HCT116 (cell line): ENCODE measurements around the gene FAM185A. TPM values are rescaled to one million over a fixed set of nuclear protein-coding genes. Genes with fewer than 3 reads are reported as not detected.

ENCODE experiments used
- ATAC-seq: fragments of 200-7000 bp; cut with Tn5 transposase; 2 replicates; pipeline ENCODE4 v1.9.1; 2020; ENCODE audit warnings: mild to moderate bottlenecking, moderate library complexity
- BruUV-seq: library from RNA; stranded (reverse); fragments of 400-500 nt; replicated peaks from 2 replicates; lab custom pipeline; 2021; lab: Mats Ljungman, UMichigan
- CTCF ChIA-PET: fragments of 300-600 bp; sonication (Branson Sonifier 250); formaldehyde crosslinking; loops from one replicate; lab custom pipeline; 2021; ENCODE audit warnings: antibody characterized with exemption; lab: Charles Lee
- POLR2A ChIA-PET: fragments of 300-600, 350-600 bp; sonication (Branson Sonifier 250); formaldehyde crosslinking; loops from one replicate; lab custom pipeline; 2021; ENCODE audit warnings: antibody characterized with exemption; lab: Charles Lee
- RAD21 ChIA-PET, 2 experiments: fragments of 300-600 bp; sonication (Branson Sonifier 250); formaldehyde crosslinking; loops; one replicate each; lab custom pipeline; 2023; ENCODE audit warnings: low total read pairs in 2 of 2; ENCODE audit not compliant: uncharacterized antibody in 2 of 2, unreplicated experiment in 2 of 2, low non-redundant PET in 1 of 2; lab: Charles Lee
- DNase-seq: peaks from one replicate; pipeline ENCODE4 v3.0.0-alpha.2; 2010; ENCODE audit warnings: low read depth, low spot score
- H2AFZ ChIP-seq: fragments of 200-600 bp; shearing (Covaris generic), sonication (generic); 2 replicates; pipeline ENCODE4 v1.6.1; 2017; ENCODE audit warnings: low read depth, mixed run types, mixed read lengths, antibody characterized with exemption, low read length; ENCODE audit not compliant: poor library complexity, severe bottlenecking
- H3K27ac ChIP-seq: 2 replicates; pipeline ENCODE4 v1.5.1; 2012; ENCODE audit warnings: low read depth, low read length
- H3K27me3 ChIP-seq: fragments of 200-600 bp; sonication (generic); 2 replicates; pipeline ENCODE4 v1.6.1; 2016; ENCODE audit warnings: mixed run types, low read length, mixed read lengths; ENCODE audit not compliant: insufficient read depth
- H3K36me3 ChIP-seq, 2 experiments: fragments of 200-500 bp in 1 of 2; fragments of 200-600 bp in 1 of 2; sonication (Bioruptor generic) in 1 of 2; sonication (generic) in 1 of 2; 2 replicates each; pipeline versions ENCODE4 v1.5.1 to v1.6.1; 2014 to 2016; ENCODE audit warnings: low read length in 2 of 2, inconsistent platforms in 1 of 2, mixed read lengths in 1 of 2, mixed run types in 1 of 2; ENCODE audit not compliant: insufficient read depth in 2 of 2, control insufficient read depth in 1 of 2
- H3K4me1 ChIP-seq, 2 experiments: fragments of 200-600 bp in 1 of 2; sonication (generic) in 1 of 2; 2 replicates each; pipeline versions ENCODE4 v1.5.1 to v1.6.1; 2012 to 2017; ENCODE audit warnings: low read length in 2 of 2, inconsistent platforms in 1 of 2, mild to moderate bottlenecking in 1 of 2, mixed read lengths in 1 of 2, mixed run types in 1 of 2, moderate library complexity in 1 of 2; ENCODE audit not compliant: insufficient read depth in 2 of 2, control insufficient read depth in 1 of 2
- H3K4me2 ChIP-seq: fragments of 200-600 bp; sonication (generic); 2 replicates; pipeline ENCODE4 v1.6.1; 2017; ENCODE audit warnings: mixed run types, low read length, mixed read lengths
- H3K4me3 ChIP-seq, 2 experiments: fragments of 200-600 bp in 1 of 2; sonication (generic) in 1 of 2; replicated peaks in 1 of 2; 2 replicates each; pipeline ENCODE4 v1.5.1; 2011 to 2016; ENCODE audit warnings: low read length in 2 of 2, control low read depth in 1 of 2, low read depth in 1 of 2, mild to moderate bottlenecking in 1 of 2, mixed read lengths in 1 of 2, mixed run types in 1 of 2
- H3K79me2 ChIP-seq: fragments of 200-600 bp; sonication (generic); 2 replicates; pipeline ENCODE4 v1.6.1; 2017; ENCODE audit warnings: mild to moderate bottlenecking, mixed run types, low read length, moderate library complexity, mixed read lengths; ENCODE audit not compliant: insufficient read depth
- H3K9ac ChIP-seq: fragments of 200-600 bp; sonication (generic); 2 replicates; pipeline ENCODE4 v1.6.1; 2016; ENCODE audit warnings: low read length, mixed read lengths
- H3K9me2 ChIP-seq: fragments of 200-600 bp; sonication (generic), shearing (Covaris generic); 2 replicates; pipeline ENCODE4 v1.6.1; 2017; ENCODE audit warnings: mixed run types, mild to moderate bottlenecking, moderate library complexity; ENCODE audit not compliant: insufficient read depth
- H3K9me3 ChIP-seq, 2 experiments: fragments of 200-500 bp in 1 of 2; fragments of 200-600 bp in 1 of 2; sonication (Bioruptor generic) in 1 of 2; sonication (generic) in 1 of 2; 2 replicates each; pipeline ENCODE4 v1.6.1; 2014 to 2017; ENCODE audit warnings: low read length in 2 of 2, mixed read lengths in 2 of 2, inconsistent platforms in 1 of 2, low read depth in 1 of 2, mild to moderate bottlenecking in 1 of 2, mixed run types in 1 of 2, moderate library complexity in 1 of 2; ENCODE audit not compliant: control insufficient read depth in 1 of 2, insufficient read depth in 1 of 2
- H4K20me1 ChIP-seq: fragments of 200-600 bp; sonication (generic), shearing (Covaris generic); 2 replicates; pipeline ENCODE4 v1.6.1; 2017; ENCODE audit warnings: mixed run types, mild to moderate bottlenecking, moderate library complexity; ENCODE audit not compliant: insufficient read depth
- CBX3 ChIP-seq: IDR thresholded peaks from 2 replicates; pipeline ENCODE4 v1.6.1; 2012; ENCODE audit warnings: low read depth
- CEBPB ChIP-seq: IDR thresholded peaks from 2 replicates; pipeline ENCODE4 v1.6.1; 2012; ENCODE audit warnings: low read depth
- EGR1 ChIP-seq: IDR thresholded peaks from 2 replicates; pipeline ENCODE4 v1.6.1; 2012; ENCODE audit warnings: low read depth
- FOSL1 ChIP-seq: IDR thresholded peaks from 2 replicates; pipeline ENCODE4 v1.6.1; 2012; ENCODE audit warnings: low read depth
- JUND ChIP-seq: IDR thresholded peaks from 2 replicates; pipeline ENCODE4 v1.6.1; 2012
- RAD21 ChIP-seq: IDR thresholded peaks from 2 replicates; pipeline ENCODE4 v1.6.1; 2012; ENCODE audit warnings: low read depth, mild to moderate bottlenecking
- SIN3A ChIP-seq: IDR thresholded peaks from 2 replicates; pipeline ENCODE4 v1.6.1; 2012; ENCODE audit warnings: low read depth
- SP1 ChIP-seq: IDR thresholded peaks from 2 replicates; pipeline ENCODE4 v1.6.1; 2012; ENCODE audit warnings: low read depth
- SRF ChIP-seq: IDR thresholded peaks from 2 replicates; pipeline ENCODE4 v1.6.1; 2012; ENCODE audit warnings: low read depth
- YY1 ChIP-seq: IDR thresholded peaks from 2 replicates; pipeline ENCODE4 v1.6.1; 2011; ENCODE audit warnings: low read length, low read depth, moderate library complexity, mild to moderate bottlenecking; ENCODE audit not compliant: insufficient replicate concordance; ENCODE audit errors: extremely low read depth
- intact Hi-C: fragments of 100-400 bp; cut with micrococcal nuclease; formaldehyde crosslinking; loops from 2 replicates; pipeline ENCODE4 v1.10.0; 2022
- total RNA-seq: library from RNA; stranded (reverse); gene quantifications from one replicate; pipeline ENCODE4 v1.2.1, GENCODE V29; 2021; ENCODE audit not compliant: unreplicated experiment
- TF ChIP-seq, protein P1 (sequence below): IDR thresholded peaks from 2 replicates; pipeline ENCODE4 v1.6.1; 2012; ENCODE audit warnings: low read depth
- TF ChIP-seq, protein P2 (sequence below): IDR thresholded peaks from 2 replicates; pipeline ENCODE4 v1.6.1; 2012
- TF ChIP-seq, protein P3 (sequence below): IDR thresholded peaks from 2 replicates; pipeline ENCODE4 v1.6.1; 2012

FAM185A gene
- total RNA-seq, 1 experiment from 2014 or later, result 8.0 TPM

DNA sequence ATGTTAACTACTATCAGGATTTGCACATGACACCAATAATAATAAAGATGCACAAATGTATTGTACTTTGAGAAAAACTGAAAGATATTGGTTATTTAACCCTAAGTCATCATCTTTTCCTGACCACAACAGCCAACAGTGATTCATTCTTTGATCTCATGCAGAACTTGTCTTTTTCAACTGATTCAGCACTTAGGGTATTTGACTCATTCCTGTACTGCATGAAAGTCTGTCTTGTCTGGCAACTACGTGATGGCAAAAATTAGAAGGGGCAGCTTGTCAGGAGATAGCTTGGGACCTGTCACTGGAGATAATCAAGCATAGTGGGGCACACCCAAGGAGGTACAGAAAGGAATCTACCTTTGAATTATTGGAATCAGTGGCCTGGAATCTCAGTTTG, 86.2 kb downstream of the FAM185A start:
- BruUV-seq, result no TSS peak
- ChIA-PET CTCF (no interaction called here), POLR2A (no interaction called here), RAD21 (no interaction called here)
- no peak overlapping the region for H3K9ac ChIP-seq
- H3K27me3 ChIP-seq, result no peaks in the 10 kb centered on the region
- H2AFZ ChIP-seq, result no peak overlapping the region
- no peaks in the 10 kb centered on the region for H3K79me2 ChIP-seq
- peak; percentile 81 for ATAC-seq
- H3K4me3 ChIP-seq, result no peak overlapping the region
- DNase-seq, result peak; percentile 60
- H3K36me3 ChIP-seq, result no peaks in the 10 kb centered on the region
- peak; percentile 69 for TF ChIP-seq SP1
- TF ChIP-seq FOSL1, result peak; percentile 88
- TF ChIP-seq SIN3A, result peak; percentile 72; the same call in 1 of the 2 replicates
- TF ChIP-seq SRF, result peak; percentile 32; the same call in 1 of the 2 replicates
- TF ChIP-seq RAD21, result no peak; the same call in 1 of the 2 replicates
- TF ChIP-seq, protein P1, sequence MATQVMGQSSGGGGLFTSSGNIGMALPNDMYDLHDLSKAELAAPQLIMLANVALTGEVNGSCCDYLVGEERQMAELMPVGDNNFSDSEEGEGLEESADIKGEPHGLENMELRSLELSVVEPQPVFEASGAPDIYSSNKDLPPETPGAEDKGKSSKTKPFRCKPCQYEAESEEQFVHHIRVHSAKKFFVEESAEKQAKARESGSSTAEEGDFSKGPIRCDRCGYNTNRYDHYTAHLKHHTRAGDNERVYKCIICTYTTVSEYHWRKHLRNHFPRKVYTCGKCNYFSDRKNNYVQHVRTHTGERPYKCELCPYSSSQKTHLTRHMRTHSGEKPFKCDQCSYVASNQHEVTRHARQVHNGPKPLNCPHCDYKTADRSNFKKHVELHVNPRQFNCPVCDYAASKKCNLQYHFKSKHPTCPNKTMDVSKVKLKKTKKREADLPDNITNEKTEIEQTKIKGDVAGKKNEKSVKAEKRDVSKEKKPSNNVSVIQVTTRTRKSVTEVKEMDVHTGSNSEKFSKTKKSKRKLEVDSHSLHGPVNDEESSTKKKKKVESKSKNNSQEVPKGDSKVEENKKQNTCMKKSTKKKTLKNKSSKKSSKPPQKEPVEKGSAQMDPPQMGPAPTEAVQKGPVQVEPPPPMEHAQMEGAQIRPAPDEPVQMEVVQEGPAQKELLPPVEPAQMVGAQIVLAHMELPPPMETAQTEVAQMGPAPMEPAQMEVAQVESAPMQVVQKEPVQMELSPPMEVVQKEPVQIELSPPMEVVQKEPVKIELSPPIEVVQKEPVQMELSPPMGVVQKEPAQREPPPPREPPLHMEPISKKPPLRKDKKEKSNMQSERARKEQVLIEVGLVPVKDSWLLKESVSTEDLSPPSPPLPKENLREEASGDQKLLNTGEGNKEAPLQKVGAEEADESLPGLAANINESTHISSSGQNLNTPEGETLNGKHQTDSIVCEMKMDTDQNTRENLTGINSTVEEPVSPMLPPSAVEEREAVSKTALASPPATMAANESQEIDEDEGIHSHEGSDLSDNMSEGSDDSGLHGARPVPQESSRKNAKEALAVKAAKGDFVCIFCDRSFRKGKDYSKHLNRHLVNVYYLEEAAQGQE, result no peak
- no peak for TF ChIP-seq YY1
- peak; percentile 91 for TF ChIP-seq JUND
- peak; percentile 56; the same call in 1 of the 2 replicates for TF ChIP-seq CEBPB
- TF ChIP-seq, protein P2, sequence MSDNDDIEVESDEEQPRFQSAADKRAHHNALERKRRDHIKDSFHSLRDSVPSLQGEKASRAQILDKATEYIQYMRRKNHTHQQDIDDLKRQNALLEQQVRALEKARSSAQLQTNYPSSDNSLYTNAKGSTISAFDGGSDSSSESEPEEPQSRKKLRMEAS, result 0 out of 2 replicates have a peak, but pooled peaks have one; percentile 27
- TF ChIP-seq, protein P3, sequence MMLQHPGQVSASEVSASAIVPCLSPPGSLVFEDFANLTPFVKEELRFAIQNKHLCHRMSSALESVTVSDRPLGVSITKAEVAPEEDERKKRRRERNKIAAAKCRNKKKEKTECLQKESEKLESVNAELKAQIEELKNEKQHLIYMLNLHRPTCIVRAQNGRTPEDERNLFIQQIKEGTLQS, result 0 out of 2 replicates have a peak, but pooled peaks have one; percentile 14
- peak; percentile 26; the same call in 1 of the 2 replicates for TF ChIP-seq EGR1
- TF ChIP-seq CBX3, result peak; percentile 79; the same call in 1 of the 2 replicates
- no peaks in the 10 kb centered on the region for H3K9me3 ChIP-seq
- H3K4me1 ChIP-seq, result peaks cover 9 to 28% of the 10 kb centered on the region in 2 experiments
- H4K20me1 ChIP-seq, result no peaks in the 10 kb centered on the region
- no peaks in the 10 kb centered on the region for H3K9me2 ChIP-seq
- intact Hi-C loops, result no loop called here
- no peak overlapping the region for H3K27ac ChIP-seq
- H3K4me2 ChIP-seq, result peak overlapping the region; percentile 53
